A549 (cell line): ENCODE results near the gene LILRB2. TPM values are rescaled to one million over a fixed set of nuclear protein-coding genes. Genes with fewer than 3 reads are reported as not detected.
A peak's percentile ranks its signal among the peaks of the same experiment; 100 is the strongest.
"Not testable (repeated sequence)": the region's sequence is repeated elsewhere in the genome, so short reads cannot be mapped to it uniquely, and the experiment has no call there.

Source experiments
- ATAC-seq, 2 experiments: fragments of 200-7000 bp in 1 of 2; fragments of >200 bp in 1 of 2; cut with Nextera tagmentation in 1 of 2; cut with Tn5 transposase in 1 of 2; 3 replicates each; pipeline versions ENCODE4 v1.8.0 to v1.9.1; 2018 to 2020; ENCODE audit warnings: mild to moderate bottlenecking in 1 of 2, moderate library complexity in 1 of 2
- CTCF ChIA-PET: fragments of 300-600 bp; sonication (Branson Sonifier 250); formaldehyde crosslinking; extraction: SDS; loops from one replicate; lab custom pipeline; 2021; ENCODE audit warnings: antibody characterized with exemption, inconsistent platforms; lab: Yijun Ruan, JAX
- POLR2A ChIA-PET: fragments of 350-600 bp; formaldehyde crosslinking; extraction: SDS; loops from one replicate; lab custom pipeline; 2021; ENCODE audit warnings: antibody characterized with exemption, inconsistent platforms; lab: Yijun Ruan, JAX
- DNase-seq, 2 experiments: peaks; one replicate each; pipeline versions ENCODE4 v3.0.0 to v3.0.0-alpha.2; 2011 to 2016; ENCODE audit warnings: low read depth in 1 of 2, low spot score in 1 of 2
- FAIRE-seq: peaks from 2 replicates; lab custom pipeline; 2011; peaks lifted over from hg19 to GRCh38; lab: Jason Lieb, UNC
- H3K27ac ChIP-seq, 2 experiments: fragments of >200 bp; sonication (Bioruptor Twin); formaldehyde crosslinking; 3 replicates each; pipeline ENCODE4 v1.5.1; 2016 to 2017
- H3K4me1 ChIP-seq: fragments of >200 bp; sonication (Bioruptor Twin); formaldehyde crosslinking; 3 replicates; pipeline ENCODE4 v1.6.1; 2016
- H3K4me2 ChIP-seq: fragments of >200 bp; sonication (Bioruptor Twin); formaldehyde crosslinking; 3 replicates; pipeline ENCODE4 v1.6.1; 2016
- H3K4me3 ChIP-seq: fragments of >200 bp; sonication (Bioruptor Twin); formaldehyde crosslinking; 3 replicates; pipeline ENCODE4 v1.5.1; 2016
- H3K9me3 ChIP-seq: fragments of >200 bp; sonication (Bioruptor Twin); formaldehyde crosslinking; 3 replicates; pipeline ENCODE4 v1.6.1; 2016
- CHD2 ChIP-seq: fragments of 150-350 bp; IDR thresholded peaks from 2 replicates; pipeline ENCODE4 v1.6.1; 2014; ENCODE audit warnings: low read length; ENCODE audit not compliant: partially characterized antibody
- ESRRA ChIP-seq: fragments of 150-350 bp; IDR thresholded peaks from 2 replicates; pipeline ENCODE4 v1.6.1; 2014; ENCODE audit warnings: mild to moderate bottlenecking, low read length, borderline replicate concordance
- FOSL2 ChIP-seq, 2 experiments: fragments of 450-650 bp in 1 of 2; fragments of >200 bp in 1 of 2; sonication (Bioruptor Twin) in 1 of 2; formaldehyde crosslinking; IDR thresholded peaks; 2 replicates each; pipeline versions ENCODE4 v1.5.0 to v1.6.1; 2016 to 2020; ENCODE audit warnings: mild to moderate bottlenecking in 1 of 2, moderate library complexity in 1 of 2
- HOXA7 ChIP-seq: fragments of 250-450 bp; sonication (Bioruptor Pico); IDR thresholded peaks from 2 replicates; pipeline ENCODE4 v1.5.0; 2020; ENCODE audit warnings: mild to moderate bottlenecking, moderate library complexity
- HOXB5 ChIP-seq: fragments of 250-450 bp; sonication (Bioruptor Pico); IDR thresholded peaks from 2 replicates; pipeline ENCODE4 v1.5.0; 2020; ENCODE audit warnings: mild to moderate bottlenecking, moderate library complexity
- JUN ChIP-seq, 2 experiments: fragments of >200 bp; sonication (Bioruptor Twin); formaldehyde crosslinking; IDR thresholded peaks; 2 replicates in 1 of 2; 3 replicates in 1 of 2; pipeline ENCODE4 v1.6.1; 2016 to 2017
- KDM5A ChIP-seq: fragments of 200-600 bp; sonication (generic); IDR thresholded peaks from 2 replicates; pipeline ENCODE4 v1.6.1; 2016; ENCODE audit warnings: antibody characterized with exemption, mild to moderate bottlenecking
- MAFK ChIP-seq: fragments of 450-650 bp; IDR thresholded peaks from 2 replicates; pipeline ENCODE4 v1.6.1; 2014; ENCODE audit not compliant: partially characterized antibody
- MAZ ChIP-seq: fragments of 150-350 bp; IDR thresholded peaks from 2 replicates; pipeline ENCODE4 v1.6.1; 2014; ENCODE audit warnings: antibody characterized with exemption, low read depth, low read length, borderline replicate concordance
- NR3C1 ChIP-seq: fragments of >200 bp; sonication (Bioruptor Twin); formaldehyde crosslinking; IDR thresholded peaks from 3 replicates; pipeline ENCODE4 v1.6.1; 2017
- POLR2A ChIP-seq: IDR thresholded peaks from 2 replicates; pipeline ENCODE4 v1.6.1; 2012; ENCODE audit warnings: mild to moderate bottlenecking, low read length
- POLR2AphosphoS2 ChIP-seq: conservative IDR thresholded peaks from 2 replicates; pipeline ENCODE4 v1.6.1; 2012; ENCODE audit warnings: low read length, improper control_type of control experiment, inconsistent platforms
- RFX5 ChIP-seq: fragments of 450-650 bp; IDR thresholded peaks from 2 replicates; pipeline ENCODE4 v1.7.1; 2014; ENCODE audit warnings: antibody characterized with exemption, mild to moderate bottlenecking, moderate library complexity
- RNF2 ChIP-seq: fragments of 200-600 bp; sonication (generic); IDR thresholded peaks from 2 replicates; pipeline ENCODE4 v1.6.1; 2016; ENCODE audit warnings: low read depth, mild to moderate bottlenecking, antibody characterized with exemption, moderate library complexity, borderline replicate concordance
- TFCP2L1 ChIP-seq: fragments of 250-450 bp; sonication (Bioruptor Pico); IDR thresholded peaks from 2 replicates; pipeline ENCODE4 v1.5.0; 2021; ENCODE audit warnings: mild to moderate bottlenecking
- ZSCAN20 ChIP-seq: fragments of 250-450 bp; sonication (Bioruptor Pico); IDR thresholded peaks from 2 replicates; pipeline ENCODE4 v1.8.0; 2022; ENCODE audit warnings: mild to moderate bottlenecking, moderate library complexity
- WGBS: methylation state at CpG from one replicate; pipeline ENCODE4 v1.1.6; 2017; ENCODE audit errors: missing lambda C conversion rate; 5-methylcytosine and 5-hydroxymethylcytosine counted together
- polyA plus RNA-seq, 4 experiments: library from polyadenylated mRNA; depleted of rRNA in 3 of 4; stranded (reverse); fragments of >200 nt; fragmentation: RNase III in 1 of 4; extraction: RNeasy Plus Mini Kit Qiagen cat#74134 plus additional on column Dnase treatment in 1 of 4; gene quantifications; 2 replicates in 3 of 4; 3 replicates in 1 of 4; pipeline ENCODE4 v1.2.3, GENCODE V29; 2011 to 2017
- TF ChIP-seq, protein P1 (sequence below): fragments of >200 bp; sonication (Bioruptor Twin); formaldehyde crosslinking; IDR thresholded peaks from 3 replicates; pipeline ENCODE4 v1.6.1; 2016
- TF ChIP-seq, protein P2 (sequence below): fragments of 250-450 bp; sonication (Bioruptor Pico); IDR thresholded peaks from 2 replicates; pipeline ENCODE4 v1.5.0; 2021; ENCODE audit warnings: mild to moderate bottlenecking, moderate library complexity, borderline replicate concordance
- TF ChIP-seq, protein P3 (sequence below): fragments of >200 bp; sonication (Bioruptor Twin); formaldehyde crosslinking; IDR thresholded peaks from 3 replicates; pipeline ENCODE4 v1.5.1; 2016
- TF ChIP-seq, protein P4 (sequence below): fragments of >200 bp; sonication (Bioruptor Twin); formaldehyde crosslinking; IDR thresholded peaks from 2 replicates; pipeline ENCODE4 v1.6.1; 2016

LILRB2 gene
- polyA plus RNA-seq, 2 of the 4 experiments (the other 2 are of a cell fraction) = not detected

DNA sequence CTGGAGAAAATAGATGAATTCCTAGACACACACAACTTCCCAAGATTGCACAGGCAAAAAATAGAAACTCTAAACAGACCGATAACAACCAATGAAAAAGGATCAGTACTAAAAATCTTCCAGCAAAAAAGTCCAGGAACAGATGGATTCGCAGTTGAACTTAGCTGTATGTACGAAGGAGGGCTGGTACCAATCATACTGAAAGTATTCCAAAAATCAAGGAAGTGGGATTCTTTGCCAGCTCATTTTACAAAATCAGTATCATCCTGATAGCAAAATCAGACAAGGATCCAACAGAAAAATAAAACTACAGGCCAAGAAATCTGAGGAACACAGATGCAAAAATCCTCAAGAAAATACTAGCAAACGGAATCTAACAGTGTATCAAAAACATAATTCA is 6.5 kb upstream of the LILRB2 start:
- Histone ChIP-seq H3K4me3 (no peak overlapping the region), H3K4me2 (no peak overlapping the region), H3K9me3 (0 out of 3 replicates have a peak, but pooled peaks cover 2% of the 10 kb centered on the region), H3K4me1 (no peaks in the 10 kb centered on the region), H3K27ac (no peak overlapping the region)
- DNase-seq (no peak), ATAC-seq (no peak), FAIRE-seq (peak; percentile 91)
- TF ChIP-seq, protein P1, sequence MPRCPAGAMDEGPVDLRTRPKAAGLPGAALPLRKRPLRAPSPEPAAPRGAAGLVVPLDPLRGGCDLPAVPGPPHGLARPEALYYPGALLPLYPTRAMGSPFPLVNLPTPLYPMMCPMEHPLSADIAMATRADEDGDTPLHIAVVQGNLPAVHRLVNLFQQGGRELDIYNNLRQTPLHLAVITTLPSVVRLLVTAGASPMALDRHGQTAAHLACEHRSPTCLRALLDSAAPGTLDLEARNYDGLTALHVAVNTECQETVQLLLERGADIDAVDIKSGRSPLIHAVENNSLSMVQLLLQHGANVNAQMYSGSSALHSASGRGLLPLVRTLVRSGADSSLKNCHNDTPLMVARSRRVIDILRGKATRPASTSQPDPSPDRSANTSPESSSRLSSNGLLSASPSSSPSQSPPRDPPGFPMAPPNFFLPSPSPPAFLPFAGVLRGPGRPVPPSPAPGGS = no peak
- TF ChIP-seq ZSCAN20 (no peak), POLR2AphosphoS2 (no peak), MAZ (no peak), TFCP2L1 (no peak), JUN (IDR thresholded peaks at IDR 0.05) (no peak), NR3C1 (no peak), CHD2 (no peak), POLR2A (no peak), ESRRA (no peak), RFX5 (no peak), KDM5A (no peak), RNF2 (no peak), FOSL2 (IDR thresholded peaks at IDR 0.05) (no peak), FOSL2 (CRISPR knock-in tag; IDR thresholded peaks at IDR 0.05) (no peak), MAFK (no peak), HOXB5 (CRISPR knock-in tag) (no peak), HOXA7 (CRISPR knock-in tag) (no peak)
- TF ChIP-seq, protein P2, sequence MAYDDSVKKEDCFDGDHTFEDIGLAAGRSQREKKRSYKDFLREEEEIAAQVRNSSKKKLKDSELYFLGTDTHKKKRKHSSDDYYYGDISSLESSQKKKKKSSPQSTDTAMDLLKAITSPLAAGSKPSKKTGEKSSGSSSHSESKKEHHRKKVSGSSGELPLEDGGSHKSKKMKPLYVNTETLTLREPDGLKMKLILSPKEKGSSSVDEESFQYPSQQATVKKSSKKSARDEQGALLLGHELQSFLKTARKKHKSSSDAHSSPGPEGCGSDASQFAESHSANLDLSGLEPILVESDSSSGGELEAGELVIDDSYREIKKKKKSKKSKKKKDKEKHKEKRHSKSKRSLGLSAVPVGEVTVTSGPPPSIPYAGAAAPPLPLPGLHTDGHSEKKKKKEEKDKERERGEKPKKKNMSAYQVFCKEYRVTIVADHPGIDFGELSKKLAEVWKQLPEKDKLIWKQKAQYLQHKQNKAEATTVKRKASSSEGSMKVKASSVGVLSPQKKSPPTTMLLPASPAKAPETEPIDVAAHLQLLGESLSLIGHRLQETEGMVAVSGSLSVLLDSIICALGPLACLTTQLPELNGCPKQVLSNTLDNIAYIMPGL = no peak
- TF ChIP-seq, protein P3, sequence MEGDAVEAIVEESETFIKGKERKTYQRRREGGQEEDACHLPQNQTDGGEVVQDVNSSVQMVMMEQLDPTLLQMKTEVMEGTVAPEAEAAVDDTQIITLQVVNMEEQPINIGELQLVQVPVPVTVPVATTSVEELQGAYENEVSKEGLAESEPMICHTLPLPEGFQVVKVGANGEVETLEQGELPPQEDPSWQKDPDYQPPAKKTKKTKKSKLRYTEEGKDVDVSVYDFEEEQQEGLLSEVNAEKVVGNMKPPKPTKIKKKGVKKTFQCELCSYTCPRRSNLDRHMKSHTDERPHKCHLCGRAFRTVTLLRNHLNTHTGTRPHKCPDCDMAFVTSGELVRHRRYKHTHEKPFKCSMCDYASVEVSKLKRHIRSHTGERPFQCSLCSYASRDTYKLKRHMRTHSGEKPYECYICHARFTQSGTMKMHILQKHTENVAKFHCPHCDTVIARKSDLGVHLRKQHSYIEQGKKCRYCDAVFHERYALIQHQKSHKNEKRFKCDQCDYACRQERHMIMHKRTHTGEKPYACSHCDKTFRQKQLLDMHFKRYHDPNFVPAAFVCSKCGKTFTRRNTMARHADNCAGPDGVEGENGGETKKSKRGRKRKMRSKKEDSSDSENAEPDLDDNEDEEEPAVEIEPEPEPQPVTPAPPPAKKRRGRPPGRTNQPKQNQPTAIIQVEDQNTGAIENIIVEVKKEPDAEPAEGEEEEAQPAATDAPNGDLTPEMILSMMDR = no peak
- TF ChIP-seq, protein P4, sequence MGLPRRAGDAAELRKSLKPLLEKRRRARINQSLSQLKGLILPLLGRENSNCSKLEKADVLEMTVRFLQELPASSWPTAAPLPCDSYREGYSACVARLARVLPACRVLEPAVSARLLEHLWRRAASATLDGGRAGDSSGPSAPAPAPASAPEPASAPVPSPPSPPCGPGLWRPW = no peak
- ChIA-PET POLR2A (no interaction called here), CTCF (no interaction called here)
- 36% methylated on average over 4 of the region's 4 CpGs for WGBS

DNA sequence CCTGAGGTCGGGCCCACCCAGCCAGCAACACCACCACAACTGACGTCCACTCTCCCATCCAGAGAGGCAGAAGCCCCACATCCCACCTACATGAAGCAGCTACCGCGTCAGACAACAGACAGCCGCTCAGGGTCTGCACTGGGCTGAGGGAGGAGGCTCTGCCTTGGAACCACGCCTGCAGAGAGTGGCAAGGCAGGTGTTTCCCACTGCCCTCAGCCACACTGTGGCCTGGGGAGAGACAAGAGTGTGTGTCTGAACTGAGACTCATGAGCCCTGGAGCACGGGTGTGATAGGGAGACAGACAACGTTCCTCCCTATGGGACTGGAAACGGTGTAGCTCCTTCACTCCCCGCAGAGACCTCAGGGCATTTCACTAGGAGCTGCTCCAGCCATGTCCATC is 5.4 kb upstream of the LILRB2 start:
- H3K4me3 ChIP-seq, H3K4me1 ChIP-seq, POLR2A ChIA-PET, CTCF ChIA-PET, H3K4me2 ChIP-seq, FAIRE-seq, H3K27ac ChIP-seq, DNase-seq, H3K9me3 ChIP-seq: not testable (repeated sequence)
- 18% methylated on average over 4 of the region's 10 CpGs for WGBS
- peak in 1 of 2 experiments; percentile 16; a peak in 1 of 6 replicates for ATAC-seq

DNA sequence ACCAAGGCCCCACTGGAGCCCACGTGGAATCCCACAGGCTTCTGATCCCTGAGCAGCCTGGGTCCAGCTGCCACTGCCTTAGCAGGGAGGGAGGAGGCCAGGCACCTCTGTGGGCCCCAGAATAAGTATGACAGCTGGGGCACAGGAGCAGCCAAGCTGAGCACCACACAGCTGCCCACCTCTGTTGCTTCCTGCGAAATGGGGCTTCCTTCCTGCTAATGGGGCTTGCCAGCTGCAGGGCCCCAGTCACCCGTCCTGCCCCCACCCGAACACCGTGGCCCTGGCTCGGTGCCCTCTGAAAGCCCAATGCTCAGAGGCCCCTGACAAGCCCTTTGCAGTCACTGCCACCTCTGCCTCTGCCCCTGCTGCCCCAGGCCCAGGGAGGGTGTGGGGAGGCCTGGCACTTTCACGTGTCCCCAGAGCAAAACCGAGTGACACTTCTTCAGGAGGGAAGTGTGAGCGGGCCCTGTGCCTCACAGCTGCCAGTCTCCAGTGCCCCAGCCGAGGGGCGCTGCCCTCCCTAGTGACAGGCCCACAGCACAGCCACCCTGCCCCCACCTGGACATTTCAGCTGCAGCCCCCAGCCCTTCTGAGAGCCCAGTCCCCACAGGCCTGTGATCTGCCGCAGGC is 4.6 kb upstream of the LILRB2 start:
- ATAC-seq = peak in 1 of 2 experiments; percentile 33; a peak in 1 of 6 replicates
- CTCF ChIA-PET, H3K4me1 ChIP-seq, H3K27ac ChIP-seq, FAIRE-seq, POLR2A ChIA-PET, H3K4me2 ChIP-seq, H3K4me3 ChIP-seq, H3K9me3 ChIP-seq, DNase-seq: not testable (repeated sequence)
- WGBS = 29% methylated on average over 11 of the region's 12 CpGs
